Nephron (organoid): ENCODE data around the gene GAD2.

Experiments
- H3K27ac Mint-ChIP-seq, 3 experiments: 2 replicates each; pipeline ENCODE4 v1.8.0; 2020; ENCODE audit warnings: mixed read lengths in 3 of 3, mild to moderate bottlenecking in 2 of 3, moderate library complexity in 1 of 3
- H3K27me3 Mint-ChIP-seq: 2 replicates; pipeline ENCODE4 v1.8.0; 2021; ENCODE audit warnings: low read depth, mild to moderate bottlenecking, moderate library complexity, mixed read lengths
- H3K36me3 Mint-ChIP-seq: 2 replicates; pipeline ENCODE4 v1.8.0; 2020; ENCODE audit warnings: low read depth, mixed read lengths
- H3K4me1 Mint-ChIP-seq: 2 replicates; pipeline ENCODE4 v1.8.0; 2020; ENCODE audit warnings: mixed read lengths
- H3K4me3 Mint-ChIP-seq, 3 experiments: 2 replicates each; pipeline ENCODE4 v1.8.0; 2020; ENCODE audit warnings: mild to moderate bottlenecking in 3 of 3, mixed read lengths in 3 of 3, moderate library complexity in 2 of 3
- H3K9me3 Mint-ChIP-seq: 2 replicates; pipeline ENCODE4 v1.8.0; 2020; ENCODE audit warnings: mixed read lengths
- CTCF ChIP-seq, 3 experiments: fragments of 200-600 bp; sonication (generic); IDR thresholded peaks; one replicate each; pipeline ENCODE4 v1.5.0; 2021; ENCODE audit warnings: antibody characterized with exemption in 3 of 3; ENCODE audit not compliant: unreplicated experiment in 3 of 3

The GAD2 gene

GRCh38 chr10:26227786-26228185 lies 11.2 kb downstream of the GAD2 start:
- H3K9me3 Mint-ChIP-seq, result no peaks in the 10 kb centered on the region
- H3K27ac Mint-ChIP-seq, result no peak overlapping the region
- no peak overlapping the region for H3K4me3 Mint-ChIP-seq
- no peaks in the 10 kb centered on the region for H3K36me3 Mint-ChIP-seq
- no peaks in the 10 kb centered on the region for H3K4me1 Mint-ChIP-seq
- TF ChIP-seq CTCF (IDR thresholded peaks at IDR 0.05; ENCODE audit: unreplicated experiment in 3 of 3), result no peak
- peaks cover 50% of the 10 kb centered on the region for H3K27me3 Mint-ChIP-seq

- peaks cover 19% of the 10 kb centered on the region for H3K27me3 Mint-ChIP-seq
- no peaks in the 10 kb centered on the region for H3K36me3 Mint-ChIP-seq
- no peak overlapping the region for H3K27ac Mint-ChIP-seq
- no peak for TF ChIP-seq CTCF (IDR thresholded peaks at IDR 0.05; ENCODE audit: unreplicated experiment in 3 of 3)
- H3K4me3 Mint-ChIP-seq, result no peak overlapping the region
- H3K4me1 Mint-ChIP-seq, result no peaks in the 10 kb centered on the region
- H3K9me3 Mint-ChIP-seq, result no peaks in the 10 kb centered on the region
Measured at GRCh38 chr10:26232174-26232573, 15.6 kb downstream of the GAD2 start.

GRCh38 chr10:26235761-26236160 lies 19.2 kb downstream of the GAD2 start:
- H3K27me3 Mint-ChIP-seq, result peaks cover 24% of the 10 kb centered on the region
- H3K4me1 Mint-ChIP-seq, result no peaks in the 10 kb centered on the region
- H3K36me3 Mint-ChIP-seq, result no peaks in the 10 kb centered on the region
- no peak for TF ChIP-seq CTCF (IDR thresholded peaks at IDR 0.05; ENCODE audit: unreplicated experiment in 3 of 3)
- H3K27ac Mint-ChIP-seq, result no peak overlapping the region
- H3K4me3 Mint-ChIP-seq, result no peak overlapping the region
- no peaks in the 10 kb centered on the region for H3K9me3 Mint-ChIP-seq

GRCh38 chr10:26238378-26238777 lies 21.8 kb downstream of the GAD2 start:
- TF ChIP-seq CTCF (IDR thresholded peaks at IDR 0.05; ENCODE audit: unreplicated experiment in 3 of 3), result no peak
- Mint-ChIP-seq H3K4me3 (no peak overlapping the region), H3K27ac (no peak overlapping the region), H3K9me3 (peaks cover 3% of the 10 kb centered on the region), H3K4me1 (no peaks in the 10 kb centered on the region), H3K27me3 (peaks cover 24% of the 10 kb centered on the region), H3K36me3 (no peaks in the 10 kb centered on the region)

GRCh38 chr10:26242706-26243350 lies 26.3 kb downstream of the GAD2 start:
- no peak overlapping the region for H3K27ac Mint-ChIP-seq
- H3K4me3 Mint-ChIP-seq, result no peak overlapping the region
- peaks cover 21% of the 10 kb centered on the region for H3K27me3 Mint-ChIP-seq
- no peak for TF ChIP-seq CTCF (IDR thresholded peaks at IDR 0.05; ENCODE audit: unreplicated experiment in 3 of 3)
- no peaks in the 10 kb centered on the region for H3K4me1 Mint-ChIP-seq
- no peaks in the 10 kb centered on the region for H3K36me3 Mint-ChIP-seq
- peaks cover 3% of the 10 kb centered on the region for H3K9me3 Mint-ChIP-seq

GRCh38 chr10:26243351-26243720 lies 26.8 kb downstream of the GAD2 start:
- H3K36me3 Mint-ChIP-seq, result no peaks in the 10 kb centered on the region
- H3K4me1 Mint-ChIP-seq, result no peaks in the 10 kb centered on the region
- no peak overlapping the region for H3K27ac Mint-ChIP-seq
- peaks cover 3% of the 10 kb centered on the region for H3K9me3 Mint-ChIP-seq
- H3K4me3 Mint-ChIP-seq, result no peak overlapping the region
- TF ChIP-seq CTCF (IDR thresholded peaks at IDR 0.05; ENCODE audit: unreplicated experiment in 3 of 3), result no peak
- H3K27me3 Mint-ChIP-seq, result peaks cover 16% of the 10 kb centered on the region
